Liver (tissue), 9 donors: ENCODE results near the gene STYXL2. TPM values are rescaled to one million over a fixed set of nuclear protein-coding genes. Genes with fewer than 3 reads are reported as not detected.

Experiments used
- DNase-seq: peaks from one replicate; pipeline ENCODE4 v3.0.0-alpha.2; 2017; ENCODE audit warnings: low spot score
- H3K27ac ChIP-seq, 2 donors: one replicate each; pipeline ENCODE4 v1.7.0; 2013; ENCODE audit warnings: inconsistent platforms in 2 of 2, low read length in 2 of 2, control low read depth in 1 of 2, low read depth in 1 of 2, mild to moderate bottlenecking in 1 of 2
- H3K27me3 ChIP-seq, 4 donors: one replicate each; pipeline versions ENCODE4 v1.6.1 to v1.7.0; 2013; ENCODE audit warnings: low read length in 3 of 4, inconsistent platforms in 1 of 4, mild to moderate bottlenecking in 1 of 4, moderate library complexity in 1 of 4; ENCODE audit not compliant: control insufficient read depth in 4 of 4, insufficient read depth in 4 of 4
- H3K36me3 ChIP-seq, 4 donors: one replicate each; pipeline versions ENCODE4 v1.6.1 to v1.7.0; 2013; ENCODE audit warnings: low read length in 3 of 4, mild to moderate bottlenecking in 3 of 4, low read depth in 1 of 4, moderate library complexity in 1 of 4; ENCODE audit not compliant: control insufficient read depth in 4 of 4, insufficient read depth in 3 of 4
- H3K4me1 ChIP-seq, 4 donors: one replicate each; pipeline versions ENCODE4 v1.6.1 to v1.7.0; 2013; ENCODE audit warnings: low read length in 3 of 4, mild to moderate bottlenecking in 3 of 4, moderate library complexity in 1 of 4; ENCODE audit not compliant: control insufficient read depth in 4 of 4, insufficient read depth in 4 of 4
- H3K4me3 ChIP-seq, 3 donors: one replicate each; pipeline versions ENCODE4 v1.6.1 to v1.7.0; 2013; ENCODE audit warnings: low read length in 3 of 3, control low read depth in 1 of 3, low read depth in 1 of 3, mild to moderate bottlenecking in 1 of 3
- H3K9ac ChIP-seq, 2 donors: one replicate each; pipeline ENCODE4 v1.7.0; 2013; ENCODE audit warnings: low read length in 2 of 2, mild to moderate bottlenecking in 2 of 2, moderate library complexity in 2 of 2, control low read depth in 1 of 2, low read depth in 1 of 2
- H3K9me3 ChIP-seq, 4 donors: one replicate each; pipeline versions ENCODE4 v1.6.1 to v1.7.0; 2013; ENCODE audit warnings: low read length in 3 of 4; ENCODE audit not compliant: control insufficient read depth in 4 of 4
- ATF3 ChIP-seq: IDR thresholded peaks from 2 replicates; pipeline ENCODE4 v1.6.1; 2016; ENCODE audit warnings: antibody characterized with exemption
- CTCF ChIP-seq: fragments of 150-350 bp; IDR thresholded peaks from 2 replicates; pipeline ENCODE4 v1.5.1; 2017; ENCODE audit warnings: improper control_type of control experiment, low read depth, low read length; ENCODE audit not compliant: missing input control
- EGR1 ChIP-seq, 2 donors: IDR thresholded peaks; 2 replicates each; pipeline ENCODE4 v1.6.1; 2016 to 2018; ENCODE audit warnings: antibody characterized with exemption in 2 of 2, low read depth in 2 of 2
- FOXA1 ChIP-seq: IDR thresholded peaks from 2 replicates; pipeline ENCODE4 v1.6.1; 2016; ENCODE audit warnings: antibody characterized with exemption
- FOXA2 ChIP-seq: IDR thresholded peaks from 2 replicates; pipeline ENCODE4 v1.6.1; 2016; ENCODE audit warnings: antibody characterized with exemption
- GABPA ChIP-seq, 2 donors: IDR thresholded peaks in 1 of 2; conservative IDR thresholded peaks in 1 of 2; 2 replicates each; pipeline ENCODE4 v1.6.1; 2016; ENCODE audit warnings: antibody characterized with exemption in 2 of 2, mild to moderate bottlenecking in 1 of 2, moderate library complexity in 1 of 2
- HNF4A ChIP-seq, 2 donors: conservative IDR thresholded peaks; 2 replicates each; pipeline ENCODE4 v1.6.1; 2016; ENCODE audit warnings: antibody characterized with exemption in 2 of 2, mild to moderate bottlenecking in 2 of 2
- HNF4G ChIP-seq: IDR thresholded peaks from 2 replicates; pipeline ENCODE4 v1.6.1; 2016; ENCODE audit warnings: antibody characterized with exemption
- JUND ChIP-seq, 2 donors: IDR thresholded peaks; 2 replicates each; pipeline ENCODE4 v1.6.1; 2016; ENCODE audit warnings: antibody characterized with exemption in 2 of 2
- MAX ChIP-seq: IDR thresholded peaks from 2 replicates; pipeline ENCODE4 v1.6.1; 2016; ENCODE audit warnings: antibody characterized with exemption
- NR2F2 ChIP-seq: IDR thresholded peaks from 2 replicates; pipeline ENCODE4 v1.6.1; 2016; ENCODE audit warnings: antibody characterized with exemption
- RAD21 ChIP-seq, 2 donors: IDR thresholded peaks; 2 replicates each; pipeline ENCODE4 v1.6.1; 2016; ENCODE audit warnings: antibody characterized with exemption in 2 of 2, mild to moderate bottlenecking in 2 of 2
- REST ChIP-seq: IDR thresholded peaks from 2 replicates; pipeline ENCODE4 v1.6.1; 2016; ENCODE audit warnings: antibody characterized with exemption, mild to moderate bottlenecking
- RXRA ChIP-seq, 2 donors: IDR thresholded peaks; 2 replicates each; pipeline ENCODE4 v1.6.1; 2017 to 2018; ENCODE audit warnings: antibody characterized with exemption in 2 of 2, mild to moderate bottlenecking in 1 of 2
- SP1 ChIP-seq: IDR thresholded peaks from 2 replicates; pipeline ENCODE4 v1.6.1; 2018; ENCODE audit warnings: antibody characterized with exemption, mild to moderate bottlenecking
- TAF1 ChIP-seq: conservative IDR thresholded peaks from 2 replicates; pipeline ENCODE4 v1.6.1; 2016; ENCODE audit warnings: antibody characterized with exemption, mild to moderate bottlenecking
- YY1 ChIP-seq: IDR thresholded peaks from 2 replicates; pipeline ENCODE4 v1.6.1; 2016; ENCODE audit warnings: antibody characterized with exemption, mild to moderate bottlenecking
- ZBTB33 ChIP-seq: IDR thresholded peaks from 2 replicates; pipeline ENCODE4 v1.6.1; 2016; ENCODE audit warnings: antibody characterized with exemption
- WGBS: extraction: QIAGEN DNeasy Blood & Tissue Kit; methylation state at CpG from one replicate; pipeline ENCODE4 v1.1.7; 2013; 5-methylcytosine and 5-hydroxymethylcytosine counted together
- polyA plus RNA-seq, 2 donors: library from polyadenylated mRNA; stranded (reverse) in 1 of 2; unstranded in 1 of 2; fragments of 200-250 nt in 1 of 2; fragments of >200 nt in 1 of 2; fragmentation: Nextera tagmentation in 1 of 2; extraction: Ambion mirVana in 1 of 2; gene quantifications; one replicate each; pipeline versions ENCODE4 v1.2.1 to v1.2.3, GENCODE V29; 2013 to 2015
- total RNA-seq, 2 donors: library from RNA; depleted of rRNA; stranded (reverse); fragments of >200 nt; gene quantifications; one replicate each; pipeline ENCODE4 v1.2.3, GENCODE V29; 2014
- donor health status: healthy.
- donor health status: healthy.
- donor health status: healthy.
- donor health status: healthy.
- donor health status: healthy.

The STYXL2 gene
- total and polyA plus RNA-seq, 4 donors, result 0.28 TPM; not detected in 3

GRCh38 chr1:167054531-167054930, 39.3 kb upstream of the STYXL2 start:
- Histone ChIP-seq H3K9ac (no peak overlapping the region), H3K27me3 (no peaks in the 10 kb centered on the region), H3K4me3 (no peak overlapping the region), H3K36me3 (no peaks in the 10 kb centered on the region), H3K4me1 (peaks cover 0 to 5% (median 1%) of the 10 kb centered on the region in 4 donors), H3K27ac (no peak overlapping the region), H3K9me3 (no peaks in the 10 kb centered on the region)
- no peak for DNase-seq
- TF ChIP-seq NR2F2 (no peak), EGR1 (IDR thresholded peaks at IDR 0.05; ENCODE audit: low read depth in 2 of 2) (no peak), FOXA1 (no peak), YY1 (no peak), FOXA2 (no peak), TAF1 (no peak), SP1 (no peak), ATF3 (no peak), GABPA (IDR thresholded peaks at IDR 0.05 in 1 of 2, conservative IDR thresholded peaks at IDR 0.05 in 1 of 2) (no peak), HNF4G (no peak)
- WGBS, result 78% methylated on average over 3 of the region's 3 CpGs

GRCh38 chr1:167054946-167055630, 38.8 kb upstream of the STYXL2 start:
- H3K4me3 ChIP-seq, result no peak overlapping the region
- H3K27me3 ChIP-seq, result no peaks in the 10 kb centered on the region
- no peak for DNase-seq
- H3K36me3 ChIP-seq, result no peaks in the 10 kb centered on the region
- peaks cover 0 to 5% (median 1%) of the 10 kb centered on the region in 4 donors for H3K4me1 ChIP-seq
- H3K27ac ChIP-seq, result no peak overlapping the region
- WGBS, result 84% methylated on average over 14 of the region's 14 CpGs
- H3K9ac ChIP-seq, result no peak overlapping the region
- no peaks in the 10 kb centered on the region for H3K9me3 ChIP-seq
- TF ChIP-seq ATF3, result no peak
- TF ChIP-seq RXRA (IDR thresholded peaks at IDR 0.05), result no peak
- TF ChIP-seq REST, result no peak
- no peak for TF ChIP-seq FOXA1
- no peak for TF ChIP-seq YY1
- no peak for TF ChIP-seq EGR1 (IDR thresholded peaks at IDR 0.05; ENCODE audit: low read depth in 2 of 2)
- no peak for TF ChIP-seq JUND (IDR thresholded peaks at IDR 0.05)
- TF ChIP-seq FOXA2, result no peak
- TF ChIP-seq GABPA (IDR thresholded peaks at IDR 0.05 in 1 of 2, conservative IDR thresholded peaks at IDR 0.05 in 1 of 2), result no peak
- TF ChIP-seq HNF4A (conservative IDR thresholded peaks at IDR 0.05), result no peak
- TF ChIP-seq MAX, result no peak
- no peak for TF ChIP-seq ZBTB33
- TF ChIP-seq CTCF, result no peak
- no peak for TF ChIP-seq SP1
- no peak for TF ChIP-seq HNF4G
- TF ChIP-seq NR2F2, result no peak
- TF ChIP-seq TAF1, result no peak
- no peak for TF ChIP-seq RAD21 (IDR thresholded peaks at IDR 0.05)
